ENCODE measurements around the gene C18orf32.
"Not testable (repeated sequence)": the region's sequence is repeated elsewhere in the genome, so short reads cannot be mapped to it uniquely, and the experiment has no call there.

Gene C18orf32

GRCh38 chr18:49486953-49487710 lies at the start of gene C18orf32:
C18orf32 (minus strand) TSS chr18:49487234; CDS start chr18:49483748, 3,486 bp downstream.
- DNase-seq, result peak; percentile 54 to 91

- DNase-seq, result no peak
These were observed 48.0 kb upstream of the C18orf32 start for GRCh38 chr18:49534846-49535601.

- DNase-seq, result no peak
These were observed 44.7 kb upstream of the C18orf32 start for GRCh38 chr18:49531678-49532153.

- no peak for DNase-seq
These were observed 42.6 kb upstream of the C18orf32 start for GRCh38 chr18:49529596-49529995.

GRCh38 chr18:49527631-49528327 lies 40.7 kb upstream of the C18orf32 start:
- no peak for DNase-seq

GRCh38 chr18:49525981-49526380 lies 38.9 kb upstream of the C18orf32 start:
- DNase-seq, result no peak

- DNase-seq, result no peak
These were observed 37.9 kb upstream of the C18orf32 start for GRCh38 chr18:49524951-49525350.

- DNase-seq, result no peak
These were observed 37.3 kb upstream of the C18orf32 start for GRCh38 chr18:49524349-49524748.

- DNase-seq, result not testable (repeated sequence)
These were observed 36.6 kb upstream of the C18orf32 start for GRCh38 chr18:49523580-49524093.

- DNase-seq, result no peak
These were observed 34.3 kb upstream of the C18orf32 start for GRCh38 chr18:49521216-49521835.

- DNase-seq, result no peak
These were observed 33.7 kb upstream of the C18orf32 start for GRCh38 chr18:49520661-49521145.

- no peak for DNase-seq
These were observed 32.3 kb upstream of the C18orf32 start for GRCh38 chr18:49519101-49519971.

- DNase-seq, result no peak
These were observed 30.4 kb upstream of the C18orf32 start for GRCh38 chr18:49517483-49517882.

GRCh38 chr18:49515516-49515915 lies 28.5 kb upstream of the C18orf32 start:
- DNase-seq, result no peak

- DNase-seq, result not testable (repeated sequence)
These were observed 28.0 kb upstream of the C18orf32 start for GRCh38 chr18:49515003-49515402.

GRCh38 chr18:49514577-49514976 lies 27.5 kb upstream of the C18orf32 start:
- no peak for DNase-seq

- not testable (repeated sequence) for DNase-seq
These were observed 25.8 kb upstream of the C18orf32 start for GRCh38 chr18:49512876-49513275.

GRCh38 chr18:49510393-49511115 lies 23.5 kb upstream of the C18orf32 start:
- DNase-seq, result peak in 1 of 2 experiments; percentile 56

GRCh38 chr18:49506438-49506837 lies 19.4 kb upstream of the C18orf32 start:
- DNase-seq, result not testable (repeated sequence)

GRCh38 chr18:49503931-49504330 lies 16.9 kb upstream of the C18orf32 start:
- DNase-seq, result no peak
